ENCODE measurements around the gene IGSF10. TPM values are rescaled to one million over a fixed set of nuclear protein-coding genes. Genes with fewer than 3 reads are reported as not detected.

IGSF10 gene
- total RNA-seq, 4 donors from 2014 or later: 0.16 to 0.82 (median 0.16) TPM; not detected in 1

DNA sequence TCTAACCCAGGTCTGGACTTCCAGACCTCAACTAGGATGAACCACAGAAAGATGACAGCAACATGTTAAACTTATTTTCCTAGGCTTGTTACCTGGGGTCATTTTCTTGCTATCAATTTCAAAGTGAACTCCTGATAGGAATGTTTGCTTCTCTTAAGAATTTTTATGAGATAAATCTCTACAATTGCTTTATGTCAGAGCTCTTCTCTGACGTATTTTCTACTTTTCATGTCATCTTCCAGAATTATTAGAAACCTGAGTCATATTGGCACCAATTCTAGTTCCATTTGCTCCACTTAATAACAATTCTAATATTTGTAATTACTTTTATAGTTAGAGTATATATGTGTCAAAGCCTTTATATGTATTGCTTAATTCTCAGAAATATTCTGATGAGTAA lies 2.1 kb upstream of the IGSF10 start:
- no peak for TF ChIP-seq POLR2A (IDR thresholded peaks at IDR 0.05)
- TF ChIP-seq, protein P1, sequence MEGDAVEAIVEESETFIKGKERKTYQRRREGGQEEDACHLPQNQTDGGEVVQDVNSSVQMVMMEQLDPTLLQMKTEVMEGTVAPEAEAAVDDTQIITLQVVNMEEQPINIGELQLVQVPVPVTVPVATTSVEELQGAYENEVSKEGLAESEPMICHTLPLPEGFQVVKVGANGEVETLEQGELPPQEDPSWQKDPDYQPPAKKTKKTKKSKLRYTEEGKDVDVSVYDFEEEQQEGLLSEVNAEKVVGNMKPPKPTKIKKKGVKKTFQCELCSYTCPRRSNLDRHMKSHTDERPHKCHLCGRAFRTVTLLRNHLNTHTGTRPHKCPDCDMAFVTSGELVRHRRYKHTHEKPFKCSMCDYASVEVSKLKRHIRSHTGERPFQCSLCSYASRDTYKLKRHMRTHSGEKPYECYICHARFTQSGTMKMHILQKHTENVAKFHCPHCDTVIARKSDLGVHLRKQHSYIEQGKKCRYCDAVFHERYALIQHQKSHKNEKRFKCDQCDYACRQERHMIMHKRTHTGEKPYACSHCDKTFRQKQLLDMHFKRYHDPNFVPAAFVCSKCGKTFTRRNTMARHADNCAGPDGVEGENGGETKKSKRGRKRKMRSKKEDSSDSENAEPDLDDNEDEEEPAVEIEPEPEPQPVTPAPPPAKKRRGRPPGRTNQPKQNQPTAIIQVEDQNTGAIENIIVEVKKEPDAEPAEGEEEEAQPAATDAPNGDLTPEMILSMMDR (IDR thresholded peaks at IDR 0.05 in 4 of 5, conservative IDR thresholded peaks at IDR 0.05 in 1 of 5): no peak
- no peaks in the 10 kb centered on the region for H3K36me3 ChIP-seq
- in situ Hi-C loops (cut with MboI; ENCODE audit: low sequenced_read_pairs in 4 of 4) (loop anchor here in 2 of 4 donors (25.0 kb wide), 1 partner anchor 199 kb away; no protein-coding TSS in a partner anchor), intact Hi-C loops (cut with DNase I; ENCODE audit: low total_unique reads) (no loop called here)
- H3K27ac ChIP-seq: no peak overlapping the region
- H3K9me3 ChIP-seq: no peaks in the 10 kb centered on the region
- no peaks in the 10 kb centered on the region for H3K4me1 ChIP-seq
- DNase-seq (no peak), ATAC-seq (no peak)
- H3K4me3 ChIP-seq: no peak overlapping the region
- peaks cover 0 to 15% (median 5%) of the 10 kb centered on the region in 3 donors for H3K27me3 ChIP-seq

DNA sequence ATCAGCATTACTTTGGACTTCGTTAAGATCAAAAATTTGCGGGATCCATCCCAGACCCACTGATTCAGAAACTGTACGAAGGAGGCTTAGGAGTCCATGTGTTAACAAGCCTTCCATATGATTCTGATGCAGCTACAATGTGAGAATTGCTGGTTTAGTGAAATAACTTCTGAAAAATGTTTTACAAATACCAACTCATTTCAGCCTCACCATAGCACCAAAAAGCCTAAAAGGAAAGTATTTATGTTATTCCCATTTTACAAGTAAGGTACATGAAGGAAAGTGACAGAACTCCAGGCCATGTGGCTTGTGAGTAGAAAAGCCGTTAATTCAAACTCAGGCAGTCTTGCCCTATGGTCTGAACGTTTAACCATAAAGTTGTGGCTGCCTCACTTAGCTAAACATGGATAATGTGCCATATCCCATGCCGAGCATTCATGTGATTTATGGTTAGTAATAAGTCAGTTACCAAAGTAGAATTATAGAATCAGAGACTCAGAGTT lies 1.5 kb upstream of the IGSF10 start:
- ATAC-seq (no peak), DNase-seq (no peak)
- Histone ChIP-seq H3K4me3 (no peak overlapping the region), H3K9me3 (no peaks in the 10 kb centered on the region), H3K4me1 (no peaks in the 10 kb centered on the region), H3K36me3 (no peaks in the 10 kb centered on the region), H3K27me3 (peaks cover 0 to 15% (median 5%) of the 10 kb centered on the region in 3 donors), H3K27ac (no peak overlapping the region)
- TF ChIP-seq POLR2A (IDR thresholded peaks at IDR 0.05): no peak
- TF ChIP-seq, protein P1 (IDR thresholded peaks at IDR 0.05 in 4 of 5, conservative IDR thresholded peaks at IDR 0.05 in 1 of 5): no peak
- in situ Hi-C loops (cut with MboI; ENCODE audit: low sequenced_read_pairs in 4 of 4): loop anchor here in 2 of 4 donors (25.0 kb wide), 1 partner anchor 200 kb away; no protein-coding TSS in a partner anchor
- intact Hi-C loops (cut with DNase I; ENCODE audit: low total_unique reads): no loop called here

DNA sequence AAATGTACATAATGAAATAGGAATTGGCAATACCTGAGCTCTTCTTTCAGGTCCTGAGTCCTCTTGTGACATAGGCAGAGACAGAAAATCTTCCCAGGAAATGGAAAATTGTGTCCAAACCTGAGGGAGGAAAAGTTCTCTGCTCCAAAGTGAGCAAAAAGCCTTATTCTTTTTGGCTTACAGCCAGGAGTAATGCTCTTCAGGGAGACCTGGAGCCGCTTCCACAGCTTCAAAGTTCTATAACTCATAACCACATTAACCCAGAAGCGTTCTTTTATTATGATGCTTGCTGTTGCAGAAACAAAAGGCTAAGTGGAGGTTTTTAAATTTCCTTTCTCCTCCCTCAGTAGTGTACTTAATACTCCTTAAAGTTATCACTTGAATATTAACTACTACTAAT lies 633 bp downstream of the IGSF10 start:
- no peaks in the 10 kb centered on the region for H3K36me3 ChIP-seq
- ATAC-seq (no peak), DNase-seq (no peak)
- no peak overlapping the region for H3K27ac ChIP-seq
- no peak for TF ChIP-seq POLR2A (IDR thresholded peaks at IDR 0.05)
- TF ChIP-seq, protein P1 (IDR thresholded peaks at IDR 0.05 in 4 of 5, conservative IDR thresholded peaks at IDR 0.05 in 1 of 5): no peak
- H3K9me3 ChIP-seq: no peaks in the 10 kb centered on the region
- no peaks in the 10 kb centered on the region for H3K4me1 ChIP-seq
- intact Hi-C loops (cut with DNase I; ENCODE audit: low total_unique reads): no loop called here
- H3K4me3 ChIP-seq: peak overlapping the region; percentile 43 to 63 (median 55)
- peaks cover 0 to 15% (median 5%) of the 10 kb centered on the region in 3 donors for H3K27me3 ChIP-seq
- in situ Hi-C loops (cut with MboI; ENCODE audit: low sequenced_read_pairs in 4 of 4): loop anchor here in 2 of 4 donors (25.0 kb wide), 1 partner anchor 202 kb away; no protein-coding TSS in a partner anchor

DNA sequence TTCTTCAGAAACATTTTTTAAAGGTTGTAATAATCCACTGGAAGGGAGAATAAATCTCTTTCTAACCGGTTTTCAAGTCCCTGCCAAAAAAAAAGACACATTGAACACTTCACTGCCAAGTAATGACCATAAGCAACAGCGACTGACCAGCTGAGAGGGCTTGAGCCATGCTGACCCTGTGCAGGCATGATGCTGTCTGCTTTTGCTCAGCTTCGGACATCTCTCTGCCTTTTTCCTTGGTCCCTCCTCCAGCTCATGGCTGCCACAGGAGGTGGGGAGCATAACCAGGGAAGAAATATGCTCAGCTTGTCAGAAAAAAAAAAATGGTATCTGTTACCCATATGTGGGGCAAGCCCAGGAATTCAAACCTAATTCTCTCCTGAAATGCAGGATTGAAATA lies 1.5 kb downstream of the IGSF10 start:
- no peak for ATAC-seq
- TF ChIP-seq, protein P1 (IDR thresholded peaks at IDR 0.05 in 4 of 5, conservative IDR thresholded peaks at IDR 0.05 in 1 of 5): no peak
- no peak for TF ChIP-seq POLR2A (IDR thresholded peaks at IDR 0.05)

More for the DNA sequence above, 1.5 kb downstream of the IGSF10 start:
- Histone ChIP-seq H3K36me3 (no peaks in the 10 kb centered on the region), H3K4me1 (no peaks in the 10 kb centered on the region), H3K27ac (no peak overlapping the region), H3K27me3 (peaks cover 0 to 15% (median 5%) of the 10 kb centered on the region in 3 donors), H3K9me3 (no peaks in the 10 kb centered on the region), H3K4me3 (no peak overlapping the region)
- DNase-seq: no peak
- intact Hi-C loops (cut with DNase I; ENCODE audit: low total_unique reads): no loop called here
- in situ Hi-C loops (cut with MboI; ENCODE audit: low sequenced_read_pairs in 4 of 4): loop anchor here in 2 of 4 donors (25.0 kb wide), 1 partner anchor 203 kb away; no protein-coding TSS in a partner anchor
